ENCODE measurements around the gene TRIM13. TPM values are rescaled to one million over a fixed set of nuclear protein-coding genes. Genes with fewer than 3 reads are reported as not detected.
"Not testable (repeated sequence)": the region's sequence is repeated elsewhere in the genome, so short reads cannot be mapped to it uniquely, and the experiment has no call there.

The TRIM13 gene
- total RNA-seq, 1 donor = 10.0 TPM

DNA sequence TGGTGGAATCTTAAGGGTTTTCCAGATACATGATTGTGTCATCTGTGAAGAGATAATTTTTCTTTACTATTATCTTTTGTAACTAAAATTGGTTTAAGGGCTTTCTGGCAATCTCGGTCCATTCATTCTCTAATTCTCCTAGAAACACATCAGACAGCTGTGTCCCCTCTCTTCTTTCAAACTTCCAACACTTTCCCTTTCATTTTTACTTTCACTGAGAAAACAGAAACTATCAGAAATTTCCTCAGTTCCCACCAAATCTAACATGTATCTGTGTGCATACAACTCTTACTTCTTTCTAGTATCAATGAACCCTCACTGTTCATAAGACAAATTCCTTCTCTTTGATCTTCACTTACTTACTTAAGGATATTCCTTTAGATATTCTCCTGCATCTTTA is 58.6 kb downstream of the TRIM13 start:
- no peak for DNase-seq (ENCODE audit: low read depth in 2 of 3, low spot score in 2 of 3)

DNA sequence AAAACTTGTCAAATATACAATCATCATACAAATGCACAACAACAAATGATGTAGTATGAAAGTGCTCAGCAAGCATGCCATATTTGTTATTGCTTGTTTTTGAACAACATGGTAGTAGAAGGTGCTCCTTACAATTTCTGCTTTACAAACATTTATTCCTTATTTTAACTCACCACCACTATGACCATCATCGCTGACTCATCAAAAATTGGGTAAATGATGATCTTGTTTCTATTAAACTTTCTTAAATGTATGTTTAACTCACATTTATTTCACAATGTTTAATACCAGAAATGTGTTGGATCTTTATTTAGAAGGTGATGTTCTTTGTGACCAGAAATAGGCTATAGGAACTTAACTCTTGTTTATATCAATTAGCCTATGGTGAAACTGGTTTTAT is 63.9 kb downstream of the TRIM13 start:
- DNase-seq (ENCODE audit: low read depth in 2 of 3, low spot score in 2 of 3) = no peak

DNA sequence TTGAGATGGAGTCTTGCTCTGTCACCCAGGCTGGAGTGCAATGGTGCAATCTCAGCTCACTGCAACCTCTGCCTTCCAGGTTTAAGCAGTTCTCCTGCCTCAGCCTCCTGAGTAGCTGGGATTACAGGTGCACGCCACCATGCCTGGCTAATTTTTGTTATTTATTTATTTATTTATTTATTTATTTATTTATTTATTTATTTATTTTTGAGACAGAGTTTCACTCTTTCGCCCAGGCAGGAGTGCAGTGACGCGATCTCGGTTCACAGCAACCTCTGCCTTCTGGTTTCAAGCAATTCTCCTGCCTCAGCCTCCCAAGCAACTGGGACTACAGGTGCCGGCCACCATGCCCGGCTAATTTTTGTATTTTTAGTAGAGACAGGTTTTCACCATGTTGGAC is 65.5 kb downstream of the TRIM13 start:
- not testable (repeated sequence) for DNase-seq (ENCODE audit: low read depth in 2 of 3, low spot score in 2 of 3)

DNA sequence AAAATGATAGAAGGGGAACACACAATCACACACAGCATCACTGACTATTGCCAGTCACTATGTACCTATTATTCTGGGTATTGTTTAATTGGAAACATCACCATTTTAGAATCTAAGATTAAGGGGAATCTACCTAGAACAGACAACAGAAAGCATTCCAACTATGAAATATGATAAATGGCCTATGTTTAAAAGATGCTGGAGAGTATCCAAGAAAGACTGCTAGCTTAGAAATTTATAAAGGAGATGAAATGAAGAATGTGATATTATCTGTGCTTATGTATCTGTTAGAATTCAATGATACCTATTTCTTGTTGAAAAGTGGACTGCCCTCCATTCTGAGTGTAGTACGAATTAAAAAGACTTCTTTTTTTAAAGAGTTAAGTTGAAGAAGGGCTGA is 68.9 kb downstream of the TRIM13 start:
- no peak for DNase-seq (ENCODE audit: low read depth in 2 of 3, low spot score in 2 of 3)

Small RNAs within 50 kb of the gene (small RNA-seq; reads per million reads assigned to genes)
- gene MIR16-1 (15.3 reads per million, percentile 94 among the genes with 10 or more reads in this experiment), gene MIR3613 (not detected), gene RF02105 (not detected), gene RF02106 (not detected), gene RF02107 (not detected), gene RF02108 (not detected)

Other genes with a start within 250 kb of the TRIM13 start
- gene KPNA3, start 204.4 kb upstream of the TRIM13 start, total RNA-seq = 9.4 TPM
- 1.6 TPM for gene SPRYD7, start 60.7 kb upstream of the TRIM13 start, total RNA-seq
- 4.0 TPM for gene KCNRG, start 18.4 kb downstream of the TRIM13 start, total RNA-seq